ENCODE measurements around the gene GRHPR. TPM values are rescaled to one million over a fixed set of nuclear protein-coding genes. Genes with fewer than 3 reads are reported as not detected.

The GRHPR gene
- total and polyA plus RNA-seq, 4 donors: 125 to 524 (median 294) TPM

DNA sequence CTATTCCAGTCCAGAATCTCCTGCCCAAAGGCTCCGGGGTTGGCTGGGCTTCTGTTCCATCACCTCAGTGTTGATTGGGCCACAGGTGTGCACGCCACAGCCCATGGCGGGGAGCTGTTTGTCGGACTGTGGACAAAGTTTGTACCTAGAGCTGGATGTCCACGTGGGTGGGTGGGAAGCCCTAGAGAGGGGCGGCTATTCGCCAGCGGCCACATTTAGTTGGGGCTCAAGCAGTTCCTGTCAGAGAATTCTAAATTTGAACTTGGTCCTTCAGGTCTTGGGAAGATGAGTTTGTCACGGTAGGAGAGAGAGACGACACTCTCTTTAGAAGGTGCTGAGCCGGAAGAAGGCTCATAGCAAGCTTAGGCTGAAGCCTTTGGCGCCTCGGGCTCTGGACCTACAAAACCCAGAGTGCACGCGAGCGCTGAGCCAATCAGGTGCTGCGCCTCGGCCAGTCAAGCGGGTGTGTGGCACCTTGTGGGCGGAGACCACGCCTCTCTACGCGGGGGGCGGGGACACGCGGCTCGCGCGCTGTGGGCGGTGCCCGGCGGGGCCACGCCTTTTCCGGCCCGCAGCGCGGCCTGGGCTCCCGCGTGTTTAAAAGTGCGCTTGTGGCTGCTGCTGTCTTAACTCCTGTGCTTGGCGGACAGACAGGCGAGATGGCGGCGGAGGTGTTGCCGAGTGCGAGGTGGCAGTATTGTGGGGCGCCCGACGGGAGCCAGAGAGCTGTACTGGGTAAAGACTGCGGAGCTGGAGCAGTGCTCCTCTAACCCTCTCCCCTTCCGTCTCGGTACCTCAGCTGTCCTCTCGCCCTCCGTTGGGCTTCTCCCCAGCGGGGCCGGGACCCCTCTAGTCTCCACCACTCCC is 63.1 kb downstream of the GRHPR start, which contains the start of gene POLR1E:
Gene POLR1E, plus strand, starts transcription at position 560 of the 867 bp plus-strand sequence. Its CDS starts 100 bp downstream, at position 660.
- Histone ChIP-seq H3K4me1 (ENCODE audit: control insufficient read depth in 4 of 4, insufficient read depth in 4 of 4, low read length in 3 of 4) (peaks cover 11 to 30% (median 22%) of the 10 kb centered on the region in 4 donors), H3K9me3 (ENCODE audit: control insufficient read depth in 4 of 4, low read length in 3 of 4) (no peaks in the 10 kb centered on the region), H3K27me3 (ENCODE audit: control insufficient read depth in 4 of 4, insufficient read depth in 4 of 4, low read length in 3 of 4) (no peaks in the 10 kb centered on the region), H3K9ac (ENCODE audit: low read depth in 1 of 2, low read length in 2 of 2) (peak within 1 kb of the TSS; percentile 79 to 80), H3K27ac (ENCODE audit: low read depth in 1 of 2, low read length in 2 of 2) (peak within 1 kb of the TSS; percentile 58 to 90), H3K36me3 (ENCODE audit: control insufficient read depth in 4 of 4, insufficient read depth in 3 of 4, low read depth in 1 of 4, low read length in 3 of 4) (peaks cover 2 to 16% (median 11%) of the 10 kb centered on the region in 4 donors), H3K4me3 (ENCODE audit: low read depth in 1 of 3, low read length in 3 of 3) (peak within 1 kb of the TSS; percentile 85 to 99 (median 91))
- TF ChIP-seq FOXA1 (IDR thresholded peaks at IDR 0.05) (no peak), RAD21 (IDR thresholded peaks at IDR 0.05) (peak in 1 of 2 donors; percentile 6), REST (IDR thresholded peaks at IDR 0.05) (peak; percentile 30), TAF1 (conservative IDR thresholded peaks at IDR 0.05) (peak; percentile 69), HNF4G (IDR thresholded peaks at IDR 0.05) (no peak), FOXA2 (IDR thresholded peaks at IDR 0.05) (no peak), EGR1 (IDR thresholded peaks at IDR 0.05; ENCODE audit: low read depth in 2 of 2) (peak in 1 of 2 donors; percentile 50), GABPA (IDR thresholded peaks at IDR 0.05 in 1 of 2, conservative IDR thresholded peaks at IDR 0.05 in 1 of 2) (peak in 1 of 2 donors; percentile 66), SP1 (IDR thresholded peaks at IDR 0.05) (peak; percentile 80), ZBTB33 (IDR thresholded peaks at IDR 0.05) (no peak), YY1 (IDR thresholded peaks at IDR 0.05) (no peak), NR2F2 (IDR thresholded peaks at IDR 0.05) (no peak), HNF4A (conservative IDR thresholded peaks at IDR 0.05) (peak; percentile 43 to 69), RXRA (IDR thresholded peaks at IDR 0.05) (peak in 1 of 2 donors; percentile 26), JUND (IDR thresholded peaks at IDR 0.05) (no peak)
- TF ChIP-seq, protein P1, sequence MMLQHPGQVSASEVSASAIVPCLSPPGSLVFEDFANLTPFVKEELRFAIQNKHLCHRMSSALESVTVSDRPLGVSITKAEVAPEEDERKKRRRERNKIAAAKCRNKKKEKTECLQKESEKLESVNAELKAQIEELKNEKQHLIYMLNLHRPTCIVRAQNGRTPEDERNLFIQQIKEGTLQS (IDR thresholded peaks at IDR 0.05): no peak
- TF ChIP-seq, protein P2, sequence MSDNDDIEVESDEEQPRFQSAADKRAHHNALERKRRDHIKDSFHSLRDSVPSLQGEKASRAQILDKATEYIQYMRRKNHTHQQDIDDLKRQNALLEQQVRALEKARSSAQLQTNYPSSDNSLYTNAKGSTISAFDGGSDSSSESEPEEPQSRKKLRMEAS (IDR thresholded peaks at IDR 0.05): peak; percentile 56
- TF ChIP-seq, protein P3, sequence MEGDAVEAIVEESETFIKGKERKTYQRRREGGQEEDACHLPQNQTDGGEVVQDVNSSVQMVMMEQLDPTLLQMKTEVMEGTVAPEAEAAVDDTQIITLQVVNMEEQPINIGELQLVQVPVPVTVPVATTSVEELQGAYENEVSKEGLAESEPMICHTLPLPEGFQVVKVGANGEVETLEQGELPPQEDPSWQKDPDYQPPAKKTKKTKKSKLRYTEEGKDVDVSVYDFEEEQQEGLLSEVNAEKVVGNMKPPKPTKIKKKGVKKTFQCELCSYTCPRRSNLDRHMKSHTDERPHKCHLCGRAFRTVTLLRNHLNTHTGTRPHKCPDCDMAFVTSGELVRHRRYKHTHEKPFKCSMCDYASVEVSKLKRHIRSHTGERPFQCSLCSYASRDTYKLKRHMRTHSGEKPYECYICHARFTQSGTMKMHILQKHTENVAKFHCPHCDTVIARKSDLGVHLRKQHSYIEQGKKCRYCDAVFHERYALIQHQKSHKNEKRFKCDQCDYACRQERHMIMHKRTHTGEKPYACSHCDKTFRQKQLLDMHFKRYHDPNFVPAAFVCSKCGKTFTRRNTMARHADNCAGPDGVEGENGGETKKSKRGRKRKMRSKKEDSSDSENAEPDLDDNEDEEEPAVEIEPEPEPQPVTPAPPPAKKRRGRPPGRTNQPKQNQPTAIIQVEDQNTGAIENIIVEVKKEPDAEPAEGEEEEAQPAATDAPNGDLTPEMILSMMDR (IDR thresholded peaks at IDR 0.05; ENCODE audit: low read depth, low read length, missing input control): no peak
- peak; percentile 97 for DNase-seq (ENCODE audit: low spot score)
- 2% methylated on average over 56 of the region's 56 CpGs for WGBS

Data from liver (tissue), 9 donors.